ENCODE results near the gene NETO1.

- TF ChIP-seq CTCF (IDR thresholded peaks at IDR 0.05) (no peak), POLR2A (IDR thresholded peaks at IDR 0.05) (no peak)
Measured at GRCh38 chr18:72697706-72698105, 170.1 kb downstream of the NETO1 start.
